ENCODE results near the gene ADAMTS7. TPM values are rescaled to one million over a fixed set of nuclear protein-coding genes. Genes with fewer than 3 reads are reported as not detected.
"Not testable (repeated sequence)": the region's sequence is repeated elsewhere in the genome, so short reads cannot be mapped to it uniquely, and the experiment has no call there.

The ADAMTS7 gene
- total RNA-seq, 2 experiments from 2014 or later: 0.23 to 0.60 TPM

- CTCF ChIA-PET: interaction anchor here (0.9 kb wide), 1 partner anchor 17 kb away, joined by 4 read pairs; no protein-coding TSS in a partner anchor
- no peak overlapping the region for H3K27ac Mint-ChIP-seq
- ATAC-seq (no peak), DNase-seq (no peak)
- H3K27me3 Mint-ChIP-seq: peaks cover 7% of the 10 kb centered on the region
- H3K9me3 Mint-ChIP-seq: no peaks in the 10 kb centered on the region
- H3K4me1 Mint-ChIP-seq (ENCODE audit: low read depth): no peaks in the 10 kb centered on the region
- POLR2A ChIA-PET: interaction anchor here (0.6 kb wide), 1 partner anchor 494 kb away, joined by 3 read pairs; no protein-coding TSS in a partner anchor
- TF ChIP-seq CTCF (IDR thresholded peaks at IDR 0.05): no peak
- H3K4me3 Mint-ChIP-seq: no peak overlapping the region
- intact Hi-C loops (cut with micrococcal nuclease): no loop called here
- H3K36me3 Mint-ChIP-seq (ENCODE audit: low read depth): no peaks in the 10 kb centered on the region
These were observed 76.7 kb downstream of the ADAMTS7 start for GRCh38 chr15:78734451-78735064.

GRCh38 chr15:78732634-78733033 is 78.6 kb downstream of the ADAMTS7 start:
- no peaks in the 10 kb centered on the region for H3K9me3 Mint-ChIP-seq
- no peak for TF ChIP-seq CTCF (IDR thresholded peaks at IDR 0.05)
- H3K4me1 Mint-ChIP-seq (ENCODE audit: low read depth): no peaks in the 10 kb centered on the region
- H3K36me3 Mint-ChIP-seq (ENCODE audit: low read depth): no peaks in the 10 kb centered on the region
- DNase-seq (no peak), ATAC-seq (no peak)
- H3K27me3 Mint-ChIP-seq: peaks cover 3% of the 10 kb centered on the region
- H3K27ac Mint-ChIP-seq: no peak overlapping the region
- intact Hi-C loops (cut with micrococcal nuclease): no loop called here
- CTCF ChIA-PET: no interaction called here
- H3K4me3 Mint-ChIP-seq: no peak overlapping the region
- POLR2A ChIA-PET: no interaction called here

- Mint-ChIP-seq H3K9me3 (no peaks in the 10 kb centered on the region), H3K4me3 (no peak overlapping the region), H3K27me3 (peaks cover 3% of the 10 kb centered on the region), H3K36me3 (ENCODE audit: low read depth) (no peaks in the 10 kb centered on the region), H3K27ac (no peak overlapping the region), H3K4me1 (ENCODE audit: low read depth) (no peaks in the 10 kb centered on the region)
- DNase-seq: no peak
- CTCF ChIA-PET: no interaction called here
- ATAC-seq: no peak
- POLR2A ChIA-PET: no interaction called here
- TF ChIP-seq CTCF (IDR thresholded peaks at IDR 0.05): no peak
- intact Hi-C loops (cut with micrococcal nuclease): no loop called here
These were observed 80.3 kb downstream of the ADAMTS7 start for GRCh38 chr15:78730955-78731354.

- H3K4me3 Mint-ChIP-seq; intact Hi-C loops (cut with micrococcal nuclease); H3K36me3 Mint-ChIP-seq (ENCODE audit: low read depth): not testable (repeated sequence)
These were observed 82.8 kb downstream of the ADAMTS7 start for GRCh38 chr15:78728427-78728826.

GRCh38 chr15:78727561-78727960 is 83.7 kb downstream of the ADAMTS7 start:
- Mint-ChIP-seq H3K27ac (no peak overlapping the region), H3K4me3 (no peak overlapping the region)

More at GRCh38 chr15:78728427-78728826, 82.8 kb downstream of the ADAMTS7 start:
- CTCF ChIA-PET: interaction anchor here (1.2 kb wide), 1 partner anchor 12 kb away, joined by 4 read pairs; no protein-coding TSS in a partner anchor
- H3K9me3 Mint-ChIP-seq; H3K4me1 Mint-ChIP-seq (ENCODE audit: low read depth); H3K27me3 Mint-ChIP-seq; POLR2A ChIA-PET; DNase-seq; ATAC-seq; H3K27ac Mint-ChIP-seq: not testable (repeated sequence)

More at GRCh38 chr15:78727561-78727960, 83.7 kb downstream of the ADAMTS7 start:
- intact Hi-C loops (cut with micrococcal nuclease): no loop called here
- Mint-ChIP-seq H3K27me3 (no peaks in the 10 kb centered on the region), H3K9me3 (no peaks in the 10 kb centered on the region), H3K4me1 (ENCODE audit: low read depth) (no peaks in the 10 kb centered on the region), H3K36me3 (ENCODE audit: low read depth) (no peaks in the 10 kb centered on the region)
- TF ChIP-seq CTCF (IDR thresholded peaks at IDR 0.05): no peak
- DNase-seq: no peak
- ATAC-seq: no peak
- ChIA-PET POLR2A (no interaction called here), CTCF (interaction anchor here (1.4 kb wide), 1 partner anchor 12 kb away, joined by 3 read pairs; no protein-coding TSS in a partner anchor)
